ENCODE measurements around the gene CCDC33.

Gene CCDC33

GRCh38 chr15:74311734-74312444, 75.8 kb downstream of the CCDC33 start:
- DNase-seq (ENCODE audit: low read depth in 2 of 3, low spot score in 1 of 3): no peak

GRCh38 chr15:74312445-74313007, 76.4 kb downstream of the CCDC33 start:
- DNase-seq (ENCODE audit: low read depth in 2 of 3, low spot score in 1 of 3): no peak

GRCh38 chr15:74313889-74314288, 77.8 kb downstream of the CCDC33 start:
- DNase-seq (ENCODE audit: low read depth in 2 of 3, low spot score in 1 of 3): no peak

- DNase-seq (ENCODE audit: low read depth in 2 of 3, low spot score in 1 of 3): no peak
These were observed 78.8 kb downstream of the CCDC33 start for GRCh38 chr15:74314795-74315438.

- peak in 1 of 3 donors; percentile 10 for DNase-seq (ENCODE audit: low read depth in 2 of 3, low spot score in 1 of 3)
These were observed 79.5 kb downstream of the CCDC33 start for GRCh38 chr15:74315626-74316025.

GRCh38 chr15:74316141-74316540, 80.0 kb downstream of the CCDC33 start:
- no peak for DNase-seq (ENCODE audit: low read depth in 2 of 3, low spot score in 1 of 3)

GRCh38 chr15:74317820-74318375, 81.8 kb downstream of the CCDC33 start:
- DNase-seq (ENCODE audit: low read depth in 2 of 3, low spot score in 1 of 3): no peak

- no peak for DNase-seq (ENCODE audit: low read depth in 2 of 3, low spot score in 1 of 3)
These were observed 82.4 kb downstream of the CCDC33 start for GRCh38 chr15:74318376-74319137.

GRCh38 chr15:74319138-74319460, 83.0 kb downstream of the CCDC33 start:
- DNase-seq (ENCODE audit: low read depth in 2 of 3, low spot score in 1 of 3): no peak

- no peak for DNase-seq (ENCODE audit: low read depth in 2 of 3, low spot score in 1 of 3)
These were observed 83.6 kb downstream of the CCDC33 start for GRCh38 chr15:74319596-74320351.

GRCh38 chr15:74320352-74321247, 84.5 kb downstream of the CCDC33 start:
- DNase-seq (ENCODE audit: low read depth in 2 of 3, low spot score in 1 of 3): peak in 1 of 3 donors; percentile 50

- peak; percentile 44 to 48 (median 47) for DNase-seq (ENCODE audit: low read depth in 2 of 3, low spot score in 1 of 3)
These were observed 86.5 kb downstream of the CCDC33 start for GRCh38 chr15:74322558-74323180.

GRCh38 chr15:74324714-74325113, 88.6 kb downstream of the CCDC33 start:
- no peak for DNase-seq (ENCODE audit: low read depth in 2 of 3, low spot score in 1 of 3)

- no peak for DNase-seq (ENCODE audit: low read depth in 2 of 3, low spot score in 1 of 3)
These were observed 90.6 kb downstream of the CCDC33 start for GRCh38 chr15:74326746-74327145.

- DNase-seq (ENCODE audit: low read depth in 2 of 3, low spot score in 1 of 3): no peak
These were observed 91.6 kb downstream of the CCDC33 start for GRCh38 chr15:74327756-74328155.

GRCh38 chr15:74328331-74329056, 92.4 kb downstream of the CCDC33 start:
- DNase-seq (ENCODE audit: low read depth in 2 of 3, low spot score in 1 of 3): no peak

GRCh38 chr15:74330861-74331408, 94.8 kb downstream of the CCDC33 start:
- DNase-seq (ENCODE audit: low read depth in 2 of 3, low spot score in 1 of 3): no peak

GRCh38 chr15:74332011-74332410, 95.9 kb downstream of the CCDC33 start:
- no peak for DNase-seq (ENCODE audit: low read depth in 2 of 3, low spot score in 1 of 3)
